GM12878 (cell line): Measurements from ENCODE around the gene SPTBN1. TPM values are rescaled to one million over a fixed set of nuclear protein-coding genes. Genes with fewer than 3 reads are reported as not detected.

ENCODE experiments used
- ATAC-seq: fragments of 200-7000 bp; cut with Tn5 transposase; 3 replicates; pipeline ENCODE4 v1.9.1; 2020; ENCODE audit warnings: mild to moderate bottlenecking, moderate library complexity
- BruUV-seq: library from RNA; stranded (reverse); fragments of 400-500 nt; replicated peaks from 2 replicates; lab custom pipeline; 2021; lab: Mats Ljungman, UMichigan
- CTCF ChIA-PET: fragments of 300-600 bp; sonication (Branson Sonifier 250); formaldehyde crosslinking; extraction: SDS; loops from one replicate; lab custom pipeline; 2021; ENCODE audit warnings: inconsistent platforms; lab: Yijun Ruan, JAX
- POLR2A ChIA-PET: fragments of 350-600 bp; formaldehyde crosslinking; extraction: SDS; loops from one replicate; lab custom pipeline; 2021; ENCODE audit warnings: inconsistent platforms; lab: Charles Lee
- RAD21 ChIA-PET: fragments of 300-600 bp; sonication (Branson Sonifier 250); formaldehyde crosslinking; loops from one replicate; lab custom pipeline; 2023; ENCODE audit warnings: antibody characterized with exemption; ENCODE audit not compliant: unreplicated experiment; lab: Charles Lee
- SMC1A ChIA-PET: fragments of 300-600 bp; sonication (Branson Sonifier 250); formaldehyde crosslinking; loops from one replicate; lab custom pipeline; 2023; ENCODE audit not compliant: unreplicated experiment, uncharacterized antibody; lab: Charles Lee
- DNase-seq: peaks from one replicate; pipeline ENCODE4 v3.0.0-alpha.2; 2011; ENCODE audit warnings: low read depth, low spot score
- FAIRE-seq: peaks from 3 replicates; lab custom pipeline; 2011; peaks lifted over from hg19 to GRCh38; lab: Jason Lieb, UNC
- H2AFZ ChIP-seq: 2 replicates; pipeline ENCODE4 v1.6.0; 2011; ENCODE audit warnings: low read depth, low read length, control low read depth; ENCODE audit not compliant: control insufficient read depth
- H3K27ac ChIP-seq: 2 replicates; pipeline ENCODE4 v1.5.1; 2011; ENCODE audit warnings: control low read depth; ENCODE audit not compliant: control insufficient read depth, insufficient read depth
- H3K27me3 ChIP-seq, 2 experiments: replicated peaks in 1 of 2; 2 replicates each; pipeline versions ENCODE4 v1.6.0 to v1.6.1; 2011; ENCODE audit warnings: low read length in 1 of 2; ENCODE audit not compliant: control insufficient read depth in 2 of 2, insufficient read depth in 2 of 2
- H3K36me3 ChIP-seq, 2 experiments: 2 replicates each; pipeline ENCODE4 v1.5.1; 2011; ENCODE audit warnings: low read length in 1 of 2; ENCODE audit not compliant: control insufficient read depth in 2 of 2, insufficient read depth in 2 of 2
- H3K4me1 ChIP-seq: 2 replicates; pipeline ENCODE4 v1.6.1; 2011; ENCODE audit warnings: mild to moderate bottlenecking, low read length, moderate library complexity, mixed read lengths; ENCODE audit not compliant: control insufficient read depth, insufficient read depth
- H3K4me2 ChIP-seq: 2 replicates; pipeline ENCODE4 v1.6.0; 2011; ENCODE audit warnings: control low read depth; ENCODE audit not compliant: control insufficient read depth, insufficient read depth
- H3K4me3 ChIP-seq: fragments of 200-600 bp; sonication (generic); 2 replicates; pipeline ENCODE4 v1.5.1; 2016
- H3K79me2 ChIP-seq: 2 replicates; pipeline ENCODE4 v1.6.0; 2011; ENCODE audit warnings: low read length; ENCODE audit not compliant: control insufficient read depth, insufficient read depth
- H3K9ac ChIP-seq: 2 replicates; pipeline ENCODE4 v1.8.0; 2011; ENCODE audit warnings: low read length, control low read depth, mixed read lengths; ENCODE audit not compliant: control insufficient read depth, insufficient read depth
- H3K9me3 ChIP-seq: replicated peaks from 3 replicates; pipeline ENCODE4 v1.5.1; 2011; ENCODE audit warnings: mild to moderate bottlenecking, low read length; ENCODE audit not compliant: control insufficient read depth, insufficient read depth
- H4K20me1 ChIP-seq: 2 replicates; pipeline ENCODE4 v1.6.0; 2011; ENCODE audit not compliant: control insufficient read depth, insufficient read depth
- JUNB ChIP-seq: IDR thresholded peaks from 2 replicates; pipeline ENCODE4 v1.6.1; 2016; ENCODE audit warnings: antibody characterized with exemption, mild to moderate bottlenecking
- MEF2A ChIP-seq: IDR thresholded peaks from 2 replicates; pipeline ENCODE4 v1.6.1; 2011; ENCODE audit warnings: low read depth, mild to moderate bottlenecking, low read length, moderate library complexity; ENCODE audit not compliant: insufficient read depth
- SP1 ChIP-seq: IDR thresholded peaks from one replicate; pipeline ENCODE4 v1.6.1; 2011; ENCODE audit warnings: low read depth, low read length
- TARDBP ChIP-seq: IDR thresholded peaks from 2 replicates; pipeline ENCODE4 v1.6.1; 2016; ENCODE audit warnings: borderline replicate concordance
- WGBS: methylation state at CpG from one replicate; pipeline ENCODE4 v1.1.6; 2016; ENCODE audit warnings: low lambda C conversion rate; ENCODE audit not compliant: insufficient replicate concordance, insufficient coverage; ENCODE audit errors: missing lambda C conversion rate; 5-methylcytosine and 5-hydroxymethylcytosine counted together
- in situ Hi-C: fragments of 300-500 bp; cut with MboI; formaldehyde crosslinking; loops from 9 replicates; pipeline ENCODE4 v1.14.3; 2018; ENCODE audit warnings: mixed read lengths
- intact Hi-C: fragments of 100-400 bp; cut with micrococcal nuclease; formaldehyde crosslinking; loops from one replicate; pipeline ENCODE4 v1.14.2; 2022; ENCODE audit not compliant: unreplicated experiment
- polyA plus RNA-seq, 11 experiments: library from polyadenylated mRNA; depleted of rRNA in 4 of 11; unstranded in 6 of 11; stranded (reverse) in 5 of 11; fragments of >200 nt; fragmentation: Nextera tagmentation in 4 of 11; fragmentation: Illumina TruSeq in 1 of 11; extraction: Ambion mirVana in 4 of 11; extraction: Trizol in 1 of 11; gene quantifications; 1 replicate in 1 of 11; 2 replicates in 10 of 11; pipeline versions ENCODE4 v1.2.1 to v1.2.3, GENCODE V29; 2011 to 2016; ENCODE audit warnings: inconsistent platforms in 2 of 11, missing spikeins in 2 of 11, low read depth in 1 of 11
- total RNA-seq, 4 experiments: library from RNA; depleted of rRNA in 3 of 4; stranded (reverse); fragments of >200 nt in 3 of 4; fragmentation: Illumina TruSeq in 1 of 4; extraction: Trizol in 1 of 4; gene quantifications; 2 replicates each; pipeline versions ENCODE4 v1.2.1 to v1.2.3, GENCODE V29; 2013 to 2021
- TF ChIP-seq, protein P1 (sequence below): fragments of 450-650 bp; IDR thresholded peaks from 2 replicates; pipeline ENCODE4 v1.6.1; 2017; ENCODE audit warnings: low read depth, mild to moderate bottlenecking, moderate library complexity

SPTBN1 gene
- total and polyA plus RNA-seq, 10 of the 15 experiments (the other 5 are each of a cell fraction or from before 2014, with no cell fraction given), result 20.6 to 154 (median 76.7) TPM

DNA sequence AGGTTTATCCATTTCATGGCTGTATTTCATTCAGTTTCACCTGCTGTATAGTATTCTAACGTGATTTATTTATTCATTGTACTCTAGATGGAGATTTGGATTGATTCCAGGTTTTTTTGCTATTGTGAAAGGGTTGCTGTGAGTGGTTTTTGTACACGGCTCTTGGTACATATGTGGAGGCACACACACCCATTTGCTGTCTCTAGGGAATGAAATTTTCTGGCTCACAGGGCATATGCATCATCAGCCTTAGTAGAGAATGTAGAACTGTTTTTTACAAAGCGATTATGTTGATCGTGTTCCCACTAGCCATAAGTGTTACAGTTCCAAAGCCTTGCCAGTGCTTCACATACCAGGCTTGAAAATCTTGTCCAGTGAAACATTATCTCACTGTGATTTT lies 5.1 kb downstream of the SPTBN1 start (continued):
- TF ChIP-seq, protein P1, sequence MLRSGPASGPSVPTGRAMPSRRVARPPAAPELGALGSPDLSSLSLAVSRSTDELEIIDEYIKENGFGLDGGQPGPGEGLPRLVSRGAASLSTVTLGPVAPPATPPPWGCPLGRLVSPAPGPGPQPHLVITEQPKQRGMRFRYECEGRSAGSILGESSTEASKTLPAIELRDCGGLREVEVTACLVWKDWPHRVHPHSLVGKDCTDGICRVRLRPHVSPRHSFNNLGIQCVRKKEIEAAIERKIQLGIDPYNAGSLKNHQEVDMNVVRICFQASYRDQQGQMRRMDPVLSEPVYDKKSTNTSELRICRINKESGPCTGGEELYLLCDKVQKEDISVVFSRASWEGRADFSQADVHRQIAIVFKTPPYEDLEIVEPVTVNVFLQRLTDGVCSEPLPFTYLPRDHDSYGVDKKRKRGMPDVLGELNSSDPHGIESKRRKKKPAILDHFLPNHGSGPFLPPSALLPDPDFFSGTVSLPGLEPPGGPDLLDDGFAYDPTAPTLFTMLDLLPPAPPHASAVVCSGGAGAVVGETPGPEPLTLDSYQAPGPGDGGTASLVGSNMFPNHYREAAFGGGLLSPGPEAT, result no peak
- TF ChIP-seq TARDBP (no peak), MEF2A (no peak)
- TF ChIP-seq, all 136 proteins: peak for 0

DNA sequence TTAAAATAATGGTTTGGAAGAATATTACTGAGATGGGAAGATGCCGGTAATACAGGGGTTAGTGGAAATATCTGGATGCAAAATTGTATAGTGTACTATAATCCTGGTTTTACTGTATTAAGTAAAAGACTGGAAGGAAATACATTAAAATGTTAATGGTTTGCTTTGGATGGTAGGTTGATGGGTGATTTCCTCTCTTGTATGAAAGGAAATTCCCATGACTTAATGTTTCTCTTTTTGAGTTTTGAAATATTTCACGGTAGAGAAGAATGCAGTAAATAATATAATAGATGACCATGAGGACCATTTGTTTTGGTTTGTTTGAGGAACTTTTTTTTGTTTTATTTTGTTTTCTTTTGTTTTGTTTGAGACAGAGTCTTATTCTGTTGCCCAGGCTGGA lies 8.2 kb downstream of the SPTBN1 start:
- ATAC-seq (peak; percentile 56), DNase-seq (no peak), FAIRE-seq (no peak)
- H3K27me3 ChIP-seq, result no peaks in the 10 kb centered on the region
- no peaks in the 10 kb centered on the region for H4K20me1 ChIP-seq
- H3K4me3 ChIP-seq, result no peak overlapping the region
- RAD21 ChIA-PET, result no interaction called here
- no peak overlapping the region for H2AFZ ChIP-seq
- no peaks in the 10 kb centered on the region for H3K36me3 ChIP-seq
- intact Hi-C loops (no loop called here), in situ Hi-C loops (no loop called here)
- no peak overlapping the region for H3K4me2 ChIP-seq
- no peaks in the 10 kb centered on the region; the same call in 2 of the 3 replicates for H3K9me3 ChIP-seq
- WGBS, result 48% methylated on average over 2 of the region's 2 CpGs
- POLR2A ChIA-PET, result no interaction called here
- no peak overlapping the region for H3K27ac ChIP-seq
- no peaks in the 10 kb centered on the region for H3K4me1 ChIP-seq
- BruUV-seq, result no TSS peak
- no peak overlapping the region for H3K9ac ChIP-seq
- no peak for TF ChIP-seq SP1
- TF ChIP-seq JUNB, result peak; percentile 51
- CTCF ChIA-PET, result interaction anchor here (0.7 kb wide), 1 partner anchor 41 kb away, joined by 3 read pairs; no protein-coding TSS in a partner anchor
- SMC1A ChIA-PET, result interaction anchor here (0.9 to 1.1 kb wide), 2 partner anchors 8 to 260 kb away, joined by 3 read pairs; no protein-coding TSS in a partner anchor
- no peaks in the 10 kb centered on the region for H3K79me2 ChIP-seq
